A549 treated with CpdA at 1 μM for 4 hours (cell line): ENCODE measurements around the gene KLHDC9. TPM values are rescaled to one million over a fixed set of nuclear protein-coding genes. Genes with fewer than 3 reads are reported as not detected.

Experiments
- total RNA-seq: library from RNA; stranded (reverse); fragments of 200-300 nt; extraction: Qiagen RNA extraction; gene quantifications from 5 replicates; pipeline ENCODE4 v1.2.3, GENCODE V29; 2022; ENCODE audit warnings: low read depth

KLHDC9 gene
- total RNA-seq, result 0.76 to 2.3 TPM (median 1.9 TPM) in 5 replicates

GRCh38 chr1:161098210-161099068 is at the start of gene KLHDC9:
KLHDC9 (plus strand) TSS chr1:161098361; CDS start chr1:161098536, 175 bp downstream.

GRCh38 chr1:161069731-161070270 is 28.4 kb upstream of the KLHDC9 start, which contains the start of gene ARHGAP30:
ARHGAP30 (minus strand) TSS chr1:161069891; CDS start chr1:161069624, 267 bp downstream.

GRCh38 chr1:161089251-161089924 is 8.8 kb upstream of the KLHDC9 start, which contains the start of gene NECTIN4:
NECTIN4 (minus strand) TSS chr1:161089558; CDS start chr1:161089296, 262 bp downstream.

GRCh38 chr1:161117759-161118581 is 19.8 kb downstream of the KLHDC9 start, which contains the start of the genes NIT1 and PFDN2:
NIT1 (plus strand) TSS chr1:161118105; CDS start chr1:161118177, 72 bp downstream.
PFDN2 (minus strand) TSS chr1:161118037; CDS start chr1:161118026, 11 bp downstream.

GRCh38 chr1:161132410-161133219 is 34.5 kb downstream of the KLHDC9 start, which contains the start of gene DEDD:
DEDD (minus strand) TSS chr1:161132667; CDS start chr1:161124462, 8,205 bp downstream.

Other genes starting within 250 kb of the KLHDC9 start
- 0.03 TPM in 1 of 5 replicates, not detected in the others for gene CD244, start 235.5 kb upstream of the KLHDC9 start, total RNA-seq
- gene ITLN1, start 213.2 kb upstream of the KLHDC9 start, total RNA-seq, result not detected in 5 replicates
- gene ITLN2, start 143.6 kb upstream of the KLHDC9 start, total RNA-seq, result 0.16 TPM in 1 of 5 replicates, not detected in the others
- 42.3 to 56.2 TPM (median 52.6 TPM) in 5 replicates for gene F11R, start 77.2 kb upstream of the KLHDC9 start, total RNA-seq
- 0.25 to 0.52 TPM (median 0.40 TPM) in 4 of 5 replicates, not detected in the other for gene TSTD1, start 59.4 kb upstream of the KLHDC9 start, total RNA-seq
- 51.2 to 62.5 TPM (median 55.3 TPM) in 5 replicates for gene USF1, start 52.4 kb upstream of the KLHDC9 start, total RNA-seq
- gene ARHGAP30, start 28.5 kb upstream of the KLHDC9 start, total RNA-seq, result 0.05 to 0.19 TPM (median 0.11 TPM) in 4 of 5 replicates, not detected in the other
- 1.2 to 2.2 TPM (median 1.3 TPM) in 5 replicates for gene NECTIN4, start 8.8 kb upstream of the KLHDC9 start, total RNA-seq
- gene PFDN2, start 19.7 kb downstream of the KLHDC9 start, total RNA-seq, result 121 to 142 TPM (median 125 TPM) in 5 replicates
- 29.0 to 36.5 TPM (median 33.2 TPM) in 5 replicates for gene NIT1, start 19.7 kb downstream of the KLHDC9 start, total RNA-seq
- gene DEDD, start 34.3 kb downstream of the KLHDC9 start, total RNA-seq, result 23.0 to 33.3 TPM (median 32.4 TPM) in 5 replicates
- 92.8 to 141 TPM (median 93.5 TPM) in 5 replicates for gene UFC1, start 55.6 kb downstream of the KLHDC9 start, total RNA-seq
- 18.2 to 26.4 TPM (median 23.5 TPM) in 5 replicates for gene USP21, start 61.1 kb downstream of the KLHDC9 start, total RNA-seq
- 12.9 to 16.4 TPM (median 14.2 TPM) in 5 replicates for gene PPOX, start 68.1 kb downstream of the KLHDC9 start, total RNA-seq
- 25.3 to 32.6 TPM (median 30.6 TPM) in 5 replicates for gene B4GALT3, start 79.1 kb downstream of the KLHDC9 start, total RNA-seq
- gene ADAMTS4, start 100.7 kb downstream of the KLHDC9 start, total RNA-seq, result 0.01 TPM in 1 of 5 replicates, not detected in the others
- 79.3 to 107 TPM (median 81.5 TPM) in 5 replicates for gene NDUFS2, start 104.0 kb downstream of the KLHDC9 start, total RNA-seq
- gene FCER1G, start 116.9 kb downstream of the KLHDC9 start, total RNA-seq, result 0.18 TPM in 1 of 5 replicates, not detected in the others
- 4.4 TPM in 1 of 5 replicates, not detected in the others for gene APOA2, start 125.3 kb downstream of the KLHDC9 start, total RNA-seq
- 9.7 to 11.4 TPM (median 11.1 TPM) in 5 replicates for gene TOMM40L, start 127.7 kb downstream of the KLHDC9 start, total RNA-seq
- 0.03 TPM in 1 of 5 replicates, not detected in the others for gene NR1I3, start 139.8 kb downstream of the KLHDC9 start, total RNA-seq
- gene PCP4L1, start 160.4 kb downstream of the KLHDC9 start, total RNA-seq, result 0.07 to 0.10 TPM (median 0.09 TPM) in 3 of 5 replicates, not detected in the others
- gene MPZ, start 211.6 kb downstream of the KLHDC9 start, total RNA-seq, result 0.15 to 0.32 TPM (median 0.21 TPM) in 5 replicates
- gene SDHC, start 216.0 kb downstream of the KLHDC9 start, total RNA-seq, result 235 to 259 TPM (median 245 TPM) in 5 replicates